GM19193 (cell line): Measurements from ENCODE around the gene MIOX.

Experiments used
- POLR2A ChIP-seq: IDR thresholded peaks from 4 replicates; pipeline ENCODE4 v1.6.1; 2011; ENCODE audit not compliant: insufficient read depth, insufficient read length; ENCODE audit errors: extremely low read depth

MIOX gene

DNA sequence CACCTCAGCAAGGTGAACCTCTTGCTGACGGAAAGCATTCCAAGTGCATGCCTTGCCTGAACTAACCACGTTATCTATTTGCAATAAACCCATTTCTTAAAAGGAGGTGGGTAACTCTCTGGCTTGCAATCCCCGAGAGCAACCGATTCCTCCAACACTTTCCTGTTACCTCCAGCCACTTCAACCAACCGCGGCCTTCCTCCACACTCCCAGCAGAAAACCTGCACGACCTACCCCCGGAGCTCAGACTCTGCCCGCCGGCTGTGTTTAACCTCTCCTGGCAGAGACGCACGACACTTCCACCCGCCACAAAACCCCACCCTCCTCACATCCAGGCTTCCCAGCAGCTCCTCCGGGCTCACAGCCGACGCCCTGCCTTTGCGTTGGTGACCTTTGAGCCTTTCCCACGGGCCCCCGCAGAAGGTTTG is 38.0 kb downstream of the MIOX start:
- no peak for TF ChIP-seq POLR2A

DNA sequence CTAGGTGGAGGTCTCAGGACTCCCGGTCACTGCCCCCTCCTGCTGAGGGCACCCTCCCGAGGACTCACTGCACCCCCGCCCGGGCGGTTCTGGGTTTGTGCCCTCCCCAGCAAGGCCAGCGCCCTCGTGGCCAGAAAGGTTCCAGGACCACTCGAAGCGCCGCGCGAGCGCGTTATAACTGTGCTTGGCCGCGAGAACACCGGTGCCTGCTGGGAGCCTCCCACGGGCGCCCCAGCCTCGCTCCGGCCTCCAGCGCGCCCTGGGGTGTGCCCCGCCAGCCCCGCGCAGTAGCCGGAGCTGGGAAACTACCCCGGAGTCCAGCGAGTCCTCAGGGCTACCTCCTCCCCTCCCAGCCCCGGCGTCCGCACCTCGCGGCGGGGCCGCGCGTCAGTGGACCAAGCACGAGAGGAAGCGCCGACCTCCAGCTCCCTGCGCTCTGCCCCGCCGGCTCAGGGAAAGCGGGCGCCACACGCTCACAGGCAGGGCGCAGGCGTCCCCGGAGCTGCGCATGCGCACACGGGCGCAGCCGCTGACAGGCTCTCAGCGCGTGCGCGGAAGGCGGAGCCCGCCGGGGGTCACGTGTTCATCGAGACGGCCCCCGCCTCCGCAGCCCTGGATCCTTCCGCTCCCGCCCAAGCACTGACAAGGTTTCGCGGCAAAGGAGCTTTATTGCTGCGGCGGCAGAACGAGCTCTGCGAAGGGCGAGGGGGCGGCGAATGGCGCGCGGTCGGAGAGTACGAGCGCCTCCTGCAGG is 38.6 kb downstream of the MIOX start, which contains the start of gene SCO2:
Gene SCO2 (minus strand): TSS at position 495 of the 754 bp plus-strand sequence. CDS start 1,187 bp downstream, outside the sequence.
- TF ChIP-seq POLR2A = peak; percentile 82

DNA sequence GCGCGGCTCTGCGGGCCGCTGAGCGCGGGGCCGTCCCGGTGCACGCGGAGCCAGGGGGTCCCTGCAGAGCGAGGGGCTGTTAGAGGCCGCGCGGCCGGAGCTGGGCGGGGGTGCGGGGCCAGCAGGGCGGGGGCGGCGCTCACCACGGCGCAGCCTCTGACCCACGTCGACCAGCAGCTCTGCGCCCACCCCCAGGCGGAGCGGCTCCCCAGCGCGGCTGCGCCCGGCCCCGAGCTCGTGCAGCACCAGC is 39.1 kb downstream of the MIOX start:
- TF ChIP-seq POLR2A = no peak

DNA sequence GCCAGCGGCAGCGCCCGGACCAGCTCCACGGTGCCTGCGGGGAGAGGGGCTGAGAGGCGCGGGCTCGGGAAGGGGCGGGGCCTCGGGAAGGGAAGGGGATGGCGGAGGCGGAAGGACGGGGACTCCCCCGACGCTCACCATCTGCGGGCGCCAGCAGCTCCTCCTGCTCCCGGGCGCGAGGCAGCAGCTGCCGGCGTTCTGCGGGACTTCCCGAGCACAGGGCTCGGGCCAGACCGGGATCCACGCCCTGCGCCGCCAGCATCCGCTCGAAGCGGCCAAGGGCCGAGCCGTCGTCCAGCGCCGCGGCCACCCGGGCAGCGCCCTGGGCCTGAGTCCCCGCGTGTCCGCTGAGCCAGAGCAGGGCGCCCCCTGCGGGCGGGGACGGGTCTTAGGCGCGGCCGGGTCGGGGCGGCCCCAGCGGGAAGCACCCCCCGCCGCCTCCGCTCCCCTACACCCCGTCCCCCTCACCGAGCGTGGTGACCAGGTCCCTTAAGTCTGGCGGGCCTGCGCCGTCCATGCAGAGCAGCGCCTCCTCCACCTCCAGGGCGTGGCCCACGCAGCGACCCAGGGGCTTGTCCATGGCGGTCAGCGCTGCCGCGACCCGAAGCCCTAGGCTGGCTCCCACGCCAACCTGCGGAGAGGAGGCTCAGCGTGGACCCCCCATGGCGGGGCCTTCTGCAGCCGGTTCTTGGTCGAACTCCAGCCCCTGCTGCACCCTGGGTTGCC is 39.6 kb downstream of the MIOX start:
- peak; percentile 47 for TF ChIP-seq POLR2A

DNA sequence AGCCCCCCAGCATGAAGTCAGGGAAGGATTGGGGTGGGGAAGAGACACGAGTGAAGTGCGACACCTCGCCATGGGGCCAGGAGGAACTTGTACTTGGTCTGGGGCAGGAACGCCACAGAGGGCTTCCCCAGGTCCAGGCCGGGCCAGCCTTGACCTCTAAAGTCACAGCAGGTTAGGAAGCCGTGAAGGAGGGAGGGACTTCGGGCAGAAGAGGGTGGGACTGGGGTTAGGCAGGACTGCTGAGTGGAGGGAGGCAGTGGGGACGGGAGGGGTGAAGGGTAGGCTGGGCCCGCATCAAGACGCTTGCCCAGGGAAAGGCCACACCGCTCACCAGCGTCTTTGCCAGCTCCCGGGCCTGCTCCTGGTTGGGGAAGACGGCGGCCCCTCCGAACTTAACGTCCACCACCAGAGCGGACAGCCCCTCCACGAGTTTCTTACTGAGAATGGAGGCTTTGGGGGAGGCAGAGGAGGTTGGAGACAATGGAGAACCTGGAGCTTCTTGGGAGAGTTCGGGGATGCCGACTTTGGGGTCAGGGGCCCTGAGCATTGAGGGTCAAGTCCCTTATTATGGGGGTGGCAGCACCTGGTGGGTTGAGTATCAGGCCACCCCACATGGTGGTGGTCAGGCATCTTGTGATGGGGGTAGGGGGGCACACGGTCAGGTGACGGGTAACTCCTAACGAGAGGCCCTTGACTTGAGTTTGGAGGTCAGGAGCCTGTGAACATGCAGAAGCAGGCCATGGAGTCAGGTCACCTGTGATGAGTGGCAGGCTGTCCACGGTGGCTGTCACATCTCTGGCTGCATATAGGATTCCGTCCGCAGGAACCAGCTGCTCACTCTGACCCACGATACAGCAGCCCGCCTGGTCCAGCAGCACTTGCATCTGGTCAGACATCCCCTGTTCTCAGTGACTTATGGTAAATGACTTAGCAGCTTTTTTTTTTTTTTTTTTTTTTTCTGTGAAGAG is 40.5 kb downstream of the MIOX start:
- TF ChIP-seq POLR2A = peak; percentile 70

DNA sequence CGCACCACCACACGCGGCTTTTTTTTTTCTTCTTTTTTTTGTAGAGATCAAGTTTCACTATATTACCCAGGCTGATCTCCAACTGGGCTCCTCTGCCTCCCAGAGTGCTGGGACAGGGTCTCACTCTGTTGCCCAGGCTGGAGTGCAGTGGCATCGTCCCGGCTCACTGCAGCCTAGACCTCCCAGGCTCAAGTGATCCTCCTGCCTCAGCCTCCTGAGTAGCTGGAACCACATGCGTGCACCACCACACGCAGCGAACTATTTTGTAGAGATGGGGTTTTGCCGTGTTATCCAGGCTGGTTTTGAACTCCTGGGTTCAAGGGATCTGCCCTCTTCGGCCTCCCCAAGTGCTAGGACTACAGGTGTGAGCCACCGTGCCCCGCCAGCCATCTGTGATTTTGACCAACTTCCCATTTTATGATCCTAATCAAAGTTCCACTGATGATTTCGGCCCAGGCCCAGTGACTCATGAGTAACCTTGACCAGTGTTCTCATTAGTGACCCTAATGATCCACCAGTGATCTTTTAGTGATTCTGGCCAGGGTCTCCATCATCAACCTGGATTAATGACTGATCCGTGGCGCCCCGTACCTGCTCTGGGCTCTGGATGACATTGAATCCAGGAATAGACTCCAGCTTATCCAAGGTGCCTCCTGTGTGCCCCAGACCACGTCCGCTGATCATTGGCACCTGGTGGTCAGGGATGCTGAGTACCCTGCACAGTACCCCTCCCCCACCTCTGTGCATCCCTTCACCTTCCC is 41.4 kb downstream of the MIOX start:
- TF ChIP-seq POLR2A = no peak

DNA sequence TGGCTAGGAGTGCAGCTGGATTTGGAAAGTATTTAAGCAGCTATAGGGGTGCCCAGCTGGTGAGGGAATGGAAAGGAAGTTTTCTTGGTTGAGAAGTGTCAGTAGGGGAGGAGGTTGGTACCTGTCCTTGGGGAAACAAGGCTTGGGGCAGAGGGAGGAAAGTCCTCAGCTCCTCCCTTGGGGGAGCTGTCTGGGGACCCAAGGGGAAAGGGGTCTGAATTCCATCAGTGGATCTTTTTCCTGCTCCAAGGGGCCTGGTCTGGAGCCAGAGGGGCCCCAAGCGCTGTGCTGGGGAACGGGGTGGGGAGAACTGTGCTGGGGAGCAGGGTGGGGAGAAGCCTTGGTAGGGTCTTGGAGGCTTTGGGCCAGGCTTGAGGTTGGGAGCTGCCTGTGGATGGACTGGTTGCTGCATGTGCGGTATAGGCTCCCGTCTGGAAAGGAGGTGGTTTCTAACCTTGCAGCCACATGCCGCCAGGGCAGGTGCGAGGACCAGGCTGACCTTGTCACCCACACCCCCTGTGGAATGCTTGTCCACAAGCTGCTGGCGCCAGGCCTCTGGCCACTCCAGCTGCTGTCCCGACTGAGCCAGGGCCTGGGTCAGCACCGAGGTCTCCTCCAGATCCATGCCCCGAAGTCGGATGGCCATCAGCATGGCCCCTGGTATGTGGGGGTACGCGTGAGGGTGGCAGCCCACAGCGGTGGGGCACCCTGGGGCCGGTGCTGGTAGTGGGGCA is 42.2 kb downstream of the MIOX start:
- TF ChIP-seq POLR2A = peak; percentile 30

DNA sequence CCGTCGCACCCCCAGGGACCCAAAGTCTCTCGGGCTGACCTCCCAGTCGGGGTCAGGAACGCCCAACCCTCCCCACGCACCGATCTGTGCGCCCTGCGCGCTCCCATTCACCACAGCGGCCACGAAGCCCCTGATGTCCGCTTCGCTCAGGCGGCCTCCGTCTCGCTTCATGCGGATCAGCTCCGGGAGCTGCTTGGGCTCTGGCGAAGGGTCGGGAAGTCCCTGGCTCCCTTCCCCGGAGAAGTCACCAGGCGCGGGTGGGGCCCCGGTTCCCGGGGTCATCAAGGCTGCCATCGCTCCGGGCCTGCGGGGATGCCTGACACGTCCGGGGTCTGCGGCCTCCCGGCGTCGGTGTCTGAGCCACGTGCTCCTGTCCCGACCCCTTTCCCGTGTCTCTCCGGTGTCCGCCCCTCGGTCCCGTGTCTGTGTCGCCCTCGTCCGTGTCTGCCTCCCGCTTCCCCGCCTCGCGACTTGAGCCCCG is 42.8 kb downstream of the MIOX start:
- peak; percentile 5 for TF ChIP-seq POLR2A

DNA sequence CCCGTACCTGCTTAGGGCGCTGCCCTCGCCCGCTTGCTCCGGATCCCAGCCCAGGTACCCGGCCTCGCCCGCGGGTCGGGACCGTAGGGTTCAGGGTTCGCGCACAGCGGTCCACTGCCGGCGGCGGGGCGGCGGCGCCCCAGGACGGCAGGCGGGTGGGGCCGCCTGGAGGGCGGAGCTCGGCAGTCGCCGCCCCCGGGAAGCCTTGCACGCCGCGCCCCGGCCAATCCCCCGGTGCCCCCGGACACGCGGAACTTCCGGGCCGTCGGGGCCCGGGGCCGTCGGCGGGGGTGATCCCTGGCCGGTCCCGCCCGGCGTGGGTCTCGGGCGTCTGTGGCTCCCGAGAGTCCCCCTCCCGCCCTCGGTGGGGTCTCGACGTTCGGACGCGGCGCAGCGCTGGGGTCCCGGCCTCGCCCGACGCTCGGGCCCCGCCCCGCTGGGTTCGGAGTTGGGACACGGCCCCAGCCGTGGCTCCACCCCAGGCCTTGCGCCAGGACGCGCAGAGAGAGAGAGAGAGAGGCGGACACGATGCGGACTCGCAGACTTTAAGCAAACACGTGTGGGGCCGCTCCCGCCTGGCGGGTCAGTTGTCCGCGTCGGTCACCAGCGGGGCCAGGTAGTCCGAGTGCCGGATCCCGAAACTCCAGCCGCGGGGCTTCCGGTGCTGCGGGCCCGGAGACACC is 43.4 kb downstream of the MIOX start, which contains the start of gene TYMP:
Gene TYMP (minus strand): TSS at position 116 of the 683 bp plus-strand sequence. CDS start 303 bp downstream, outside the sequence.
- TF ChIP-seq POLR2A = peak; percentile 62

DNA sequence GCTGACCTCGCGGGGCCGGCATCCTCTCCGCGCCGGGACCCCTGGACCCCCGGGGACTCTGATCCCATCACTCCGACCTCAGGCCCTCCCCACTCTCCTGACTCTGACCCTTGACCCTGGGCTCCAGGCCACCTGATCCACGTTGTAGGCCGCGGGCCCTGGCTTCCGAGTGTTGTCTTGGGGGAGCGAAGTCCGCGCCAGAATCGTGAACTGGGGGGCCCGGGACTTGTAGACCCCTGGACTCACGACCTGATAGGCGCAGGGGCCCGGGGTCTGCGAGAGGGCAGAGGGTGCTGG is 43.9 kb downstream of the MIOX start:
- no peak for TF ChIP-seq POLR2A

DNA sequence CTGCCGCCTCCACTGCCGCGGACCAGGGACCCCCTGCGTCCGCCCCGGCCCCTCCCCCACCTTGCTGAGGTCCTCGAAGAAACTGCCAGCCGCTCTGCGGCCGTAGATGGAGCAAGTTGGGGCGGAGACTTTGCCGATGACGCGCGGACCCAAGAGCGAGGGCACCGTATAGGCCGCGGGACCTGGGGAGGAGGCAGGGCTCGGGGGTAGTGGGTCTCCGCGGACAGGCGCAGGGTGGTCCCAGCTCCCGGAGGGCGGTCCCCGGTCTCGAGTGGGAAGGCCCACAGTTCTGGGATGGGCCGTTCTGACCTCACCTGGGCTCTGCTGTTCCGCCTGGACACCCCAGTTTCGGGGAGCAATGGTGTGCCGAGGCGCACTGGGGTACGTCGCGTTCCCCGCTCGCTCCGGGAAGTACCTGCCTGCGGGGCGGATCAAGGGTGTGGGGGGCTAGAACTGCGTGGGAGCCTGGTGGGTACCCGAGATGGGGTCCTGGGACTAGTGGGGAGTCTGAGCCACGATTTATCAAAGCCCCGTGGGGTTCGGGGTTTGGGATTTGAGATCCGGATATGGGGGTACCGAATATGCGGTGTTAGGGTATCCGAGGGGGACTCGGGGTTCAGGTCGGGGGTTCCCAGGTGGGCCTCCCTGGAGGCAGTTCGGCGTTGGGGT is 44.4 kb downstream of the MIOX start:
- peak; percentile 85 for TF ChIP-seq POLR2A

DNA sequence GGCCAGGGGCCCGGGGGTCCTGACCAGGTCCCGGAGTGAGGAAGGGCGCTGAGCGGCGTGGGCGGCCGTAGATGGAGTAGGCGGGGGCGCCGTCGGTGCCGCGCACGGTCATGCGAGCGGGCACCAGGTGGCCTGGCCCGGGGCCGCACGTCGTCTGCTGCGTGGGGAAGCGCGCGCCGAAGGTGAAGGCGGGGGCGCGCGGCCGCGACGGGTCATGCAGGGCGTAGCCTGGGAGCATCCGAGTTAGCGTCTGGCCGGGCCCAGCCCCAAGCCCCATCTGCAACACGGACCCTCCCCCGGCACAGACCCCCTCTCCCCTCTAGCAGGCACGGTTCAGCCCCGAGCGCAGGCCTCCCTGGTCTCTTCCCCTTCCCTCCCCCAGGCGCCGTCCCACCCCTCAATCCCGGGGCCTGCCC is 44.9 kb downstream of the MIOX start:
- peak; percentile 27 for TF ChIP-seq POLR2A
